GM19240 (cell line): Measurements from ENCODE around the gene ZNF578.
"Not testable (repeated sequence)": the region's sequence is repeated elsewhere in the genome, so short reads cannot be mapped to it uniquely, and the experiment has no call there.

ENCODE experiments used
- DNase-seq: peaks from one replicate; pipeline ENCODE4 v3.0.0; 2011; ENCODE audit warnings: low spot score; ENCODE audit not compliant: insufficient read length

ZNF578 gene

GRCh38 chr19:52453324-52454094 is at the start of gene ZNF578:
Gene ZNF578, plus strand, starts transcription at chr19:52453553. Its CDS starts 48,293 bp downstream, at chr19:52501846.
- no peak for DNase-seq

- DNase-seq, result no peak
Measured at GRCh38 chr19:52410276-52410675, 43.1 kb upstream of the ZNF578 start.

- DNase-seq, result no peak
Measured at GRCh38 chr19:52415711-52416110, 37.6 kb upstream of the ZNF578 start.

- no peak for DNase-seq
Measured at GRCh38 chr19:52428937-52429336, 24.4 kb upstream of the ZNF578 start, which contains the start of gene ZNF534. Gene ZNF534, plus strand, starts transcription at chr19:52429148. Its CDS starts 2,327 bp downstream, at chr19:52431475.

- no peak for DNase-seq
Measured at GRCh38 chr19:52442179-52442578, 11.2 kb upstream of the ZNF578 start.

GRCh38 chr19:52444506-52444905 is 8.8 kb upstream of the ZNF578 start:
- DNase-seq, result no peak

GRCh38 chr19:52451241-52451640 is 2.1 kb upstream of the ZNF578 start:
- DNase-seq, result no peak

GRCh38 chr19:52464798-52465470 is 11.6 kb downstream of the ZNF578 start:
- DNase-seq, result no peak

- no peak for DNase-seq
Measured at GRCh38 chr19:52473655-52474350, 20.4 kb downstream of the ZNF578 start.

- no peak for DNase-seq
Measured at GRCh38 chr19:52474351-52475127, 21.2 kb downstream of the ZNF578 start.

GRCh38 chr19:52484111-52484743 is 30.9 kb downstream of the ZNF578 start:
- DNase-seq, result not testable (repeated sequence)

GRCh38 chr19:52485064-52485463 is 31.7 kb downstream of the ZNF578 start:
- DNase-seq, result not testable (repeated sequence)

GRCh38 chr19:52485561-52486240 is 32.3 kb downstream of the ZNF578 start:
- DNase-seq, result not testable (repeated sequence)

- DNase-seq, result no peak
Measured at GRCh38 chr19:52492201-52492993, 39.0 kb downstream of the ZNF578 start.

GRCh38 chr19:52492994-52493470 is 39.7 kb downstream of the ZNF578 start:
- DNase-seq, result no peak

- no peak for DNase-seq
Measured at GRCh38 chr19:52494518-52494917, 41.2 kb downstream of the ZNF578 start.

GRCh38 chr19:52498571-52498970 is 45.2 kb downstream of the ZNF578 start:
- no peak for DNase-seq

GRCh38 chr19:52500474-52500873 is 47.1 kb downstream of the ZNF578 start:
- DNase-seq, result not testable (repeated sequence)

GRCh38 chr19:52500991-52501390 is 47.6 kb downstream of the ZNF578 start:
- not testable (repeated sequence) for DNase-seq
